Neuronal stem cell (in vitro differentiated cells): ENCODE results near the gene USHBP1.

Experiments
- DNase-seq: peaks from one replicate; pipeline ENCODE4 v3.0.0-alpha.2; 2013; ENCODE audit warnings: low spot score
- H2AFZ ChIP-seq: one replicate; pipeline ENCODE4 v1.6.1; 2013; ENCODE audit warnings: mild to moderate bottlenecking, low read length, inconsistent platforms
- H2AK5ac ChIP-seq: 2 replicates; pipeline ENCODE4 v1.6.1; 2013; ENCODE audit warnings: low read depth, mild to moderate bottlenecking, inconsistent platforms, low read length, moderate library complexity, mixed read lengths
- H2BK120ac ChIP-seq: 2 replicates; pipeline ENCODE4 v1.6.1; 2013; ENCODE audit warnings: low read depth, mild to moderate bottlenecking, inconsistent platforms, low read length, moderate library complexity, mixed read lengths
- H2BK12ac ChIP-seq: one replicate; pipeline ENCODE4 v1.6.1; 2013; ENCODE audit warnings: low read length, inconsistent platforms
- H2BK15ac ChIP-seq: 2 replicates; pipeline ENCODE4 v1.6.1; 2013; ENCODE audit warnings: mild to moderate bottlenecking, low read length, inconsistent platforms, mixed read lengths
- H2BK5ac ChIP-seq: one replicate; pipeline ENCODE4 v1.6.1; 2013; ENCODE audit warnings: inconsistent platforms, mild to moderate bottlenecking, low read length, moderate library complexity
- H3K14ac ChIP-seq: one replicate; pipeline ENCODE4 v1.6.1; 2013; ENCODE audit warnings: low read length, inconsistent platforms
- H3K18ac ChIP-seq: 2 replicates; pipeline ENCODE4 v1.6.1; 2013; ENCODE audit warnings: low read length, inconsistent platforms
- H3K23ac ChIP-seq: 2 replicates; pipeline ENCODE4 v1.6.1; 2013; ENCODE audit warnings: low read depth, mild to moderate bottlenecking, mixed read lengths, low read length, inconsistent platforms; ENCODE audit not compliant: poor library complexity
- H3K27ac ChIP-seq: replicated peaks from 3 replicates; pipeline ENCODE4 v1.5.1; 2013; ENCODE audit warnings: low read length, inconsistent platforms
- H3K27me3 ChIP-seq, 3 experiments: 2 replicates each; pipeline ENCODE4 v1.6.1; 2013; ENCODE audit warnings: low read length in 3 of 3, mild to moderate bottlenecking in 2 of 3, inconsistent platforms in 1 of 3, low read depth in 1 of 3, mixed read lengths in 1 of 3, moderate library complexity in 1 of 3; ENCODE audit not compliant: control insufficient read depth in 3 of 3, insufficient read depth in 3 of 3
- H3K36me3 ChIP-seq, 2 donors: replicated peaks in 1 of 2; 2 replicates each; pipeline ENCODE4 v1.6.1; 2013; ENCODE audit warnings: low read length in 2 of 2; ENCODE audit not compliant: control insufficient read depth in 2 of 2, insufficient read depth in 2 of 2
- H3K4ac ChIP-seq: 2 replicates; pipeline ENCODE4 v1.6.1; 2013; ENCODE audit warnings: inconsistent platforms, mild to moderate bottlenecking, low read length, moderate library complexity
- H3K4me1 ChIP-seq, 2 donors: 1 replicate in 1 of 2; 2 replicates in 1 of 2; pipeline ENCODE4 v1.6.1; 2013; ENCODE audit warnings: low read length in 2 of 2, low read depth in 1 of 2; ENCODE audit not compliant: control insufficient read depth in 2 of 2, insufficient read depth in 1 of 2
- H3K4me2 ChIP-seq: one replicate; pipeline ENCODE4 v1.6.1; 2013; ENCODE audit warnings: mild to moderate bottlenecking, low read length, inconsistent platforms; ENCODE audit not compliant: insufficient read depth, poor library complexity, severe bottlenecking
- H3K4me3 ChIP-seq, 2 donors: 2 replicates each; pipeline ENCODE4 v1.5.1; 2013; ENCODE audit warnings: low read length in 2 of 2, mild to moderate bottlenecking in 2 of 2, inconsistent platforms in 1 of 2, moderate library complexity in 1 of 2
- H3K79me1 ChIP-seq: one replicate; pipeline ENCODE4 v1.6.1; 2013; ENCODE audit warnings: low read depth, mild to moderate bottlenecking, inconsistent platforms, low read length, moderate library complexity
- H3K9ac ChIP-seq: one replicate; pipeline ENCODE4 v1.6.1; 2013; ENCODE audit warnings: mild to moderate bottlenecking, low read depth, low read length, inconsistent platforms; ENCODE audit not compliant: poor library complexity
- H3K9me3 ChIP-seq, 2 donors: replicated peaks in 1 of 2; 2 replicates each; pipeline versions ENCODE3 to v1.6.1; 2013; ENCODE audit warnings: low read length in 2 of 2, mild to moderate bottlenecking in 2 of 2, inconsistent platforms in 1 of 2, low read depth in 1 of 2, mixed read lengths in 1 of 2, moderate library complexity in 1 of 2; ENCODE audit not compliant: control insufficient read depth in 2 of 2, insufficient read depth in 1 of 2
- H4K8ac ChIP-seq: one replicate; pipeline ENCODE4 v1.6.1; 2013; ENCODE audit warnings: low read depth, mild to moderate bottlenecking, inconsistent platforms, low read length, moderate library complexity
- H4K91ac ChIP-seq: one replicate; pipeline ENCODE4 v1.6.1; 2013; ENCODE audit warnings: low read length, low read depth, mild to moderate bottlenecking, inconsistent platforms; ENCODE audit not compliant: poor library complexity
- WGBS, 2 donors: extraction: QIAGEN DNeasy Blood & Tissue Kit; methylation state at CpG; one replicate each; pipeline ENCODE4 v1.1.7; 2013; ENCODE audit warnings: missing lambda C conversion rate in 2 of 2, mixed read lengths in 1 of 2; ENCODE audit not compliant: insufficient read length in 2 of 2, insufficient replicate concordance in 1 of 2; ENCODE audit errors: extremely low coverage in 2 of 2; 5-methylcytosine and 5-hydroxymethylcytosine counted together

The USHBP1 gene

GRCh38 chr19:17202713-17203112, 61.8 kb downstream of the USHBP1 start:
- H3K4ac ChIP-seq = no peak overlapping the region
- H2BK5ac ChIP-seq = no peak overlapping the region
- H3K27ac ChIP-seq = no peak overlapping the region
- no peaks in the 10 kb centered on the region for H3K27me3 ChIP-seq
- no peak overlapping the region for H4K91ac ChIP-seq
- no peak overlapping the region for H2AK5ac ChIP-seq
- H3K9me3 ChIP-seq = peaks cover 4 to 6% of the 10 kb centered on the region in 2 donors
- no peak for DNase-seq
- no peak overlapping the region for H2AFZ ChIP-seq
- H2BK12ac ChIP-seq = no peak overlapping the region
- no peak overlapping the region for H2BK15ac ChIP-seq
- H3K23ac ChIP-seq = no peak overlapping the region
- H2BK120ac ChIP-seq = no peak overlapping the region
- no peak overlapping the region for H3K9ac ChIP-seq
- no CpG with 5 or more reads among the region's 17 CpGs for WGBS, 2 donors
- no peak overlapping the region for H3K14ac ChIP-seq
- no peak overlapping the region for H3K4me2 ChIP-seq
- peak overlapping the region in 1 of 2 donors; percentile 66 for H3K4me3 ChIP-seq
- H3K18ac ChIP-seq = no peak overlapping the region
- peaks cover 6% of the 10 kb centered on the region for H3K79me1 ChIP-seq
- peaks cover 32 to 94% of the 10 kb centered on the region in 2 donors for H3K36me3 ChIP-seq
- H4K8ac ChIP-seq = peak overlapping the region; percentile 65
- H3K4me1 ChIP-seq = no peaks in the 10 kb centered on the region

GRCh38 chr19:17202249-17202648, 62.3 kb downstream of the USHBP1 start:
- H2BK15ac ChIP-seq = no peak overlapping the region
- no peak overlapping the region for H2BK5ac ChIP-seq
- no peak overlapping the region for H3K27ac ChIP-seq
- peaks cover 37 to 94% of the 10 kb centered on the region in 2 donors for H3K36me3 ChIP-seq
- H3K9me3 ChIP-seq = peaks cover 4 to 6% of the 10 kb centered on the region in 2 donors
- H3K14ac ChIP-seq = no peak overlapping the region
- no peak overlapping the region for H2BK120ac ChIP-seq
- peaks cover 6% of the 10 kb centered on the region for H3K79me1 ChIP-seq
- no peak overlapping the region for H4K91ac ChIP-seq
- H3K4me3 ChIP-seq = peak overlapping the region in 1 of 2 donors; percentile 20
- H3K4me1 ChIP-seq = no peaks in the 10 kb centered on the region
- no CpG with 5 or more reads among the region's 9 CpGs for WGBS, 2 donors
- H3K9ac ChIP-seq = peak overlapping the region; percentile 70
- no peak overlapping the region for H2AFZ ChIP-seq
- H3K4me2 ChIP-seq = no peak overlapping the region
- no peak overlapping the region for H3K4ac ChIP-seq
- no peak for DNase-seq
- no peak overlapping the region for H3K18ac ChIP-seq
- no peak overlapping the region for H2AK5ac ChIP-seq
- H3K27me3 ChIP-seq = no peaks in the 10 kb centered on the region
- no peak overlapping the region for H4K8ac ChIP-seq
- no peak overlapping the region for H3K23ac ChIP-seq
- H2BK12ac ChIP-seq = no peak overlapping the region

GRCh38 chr19:17200408-17201079, 64.0 kb downstream of the USHBP1 start:
- no peak overlapping the region for H2BK15ac ChIP-seq
- no peak overlapping the region for H4K91ac ChIP-seq
- no peak overlapping the region for H3K27ac ChIP-seq
- H3K4me1 ChIP-seq = no peaks in the 10 kb centered on the region
- WGBS, 2 donors = no CpG with 5 or more reads among the region's 16 CpGs
- peaks cover 31 to 90% of the 10 kb centered on the region in 2 donors for H3K36me3 ChIP-seq
- H3K9me3 ChIP-seq = peaks cover 0 to 4% of the 10 kb centered on the region in 2 donors
- no peak overlapping the region for H3K4me3 ChIP-seq
- no peak overlapping the region for H2BK120ac ChIP-seq
- H2BK5ac ChIP-seq = no peak overlapping the region
- peaks cover 6% of the 10 kb centered on the region for H3K79me1 ChIP-seq
- H2AK5ac ChIP-seq = no peak overlapping the region
- H3K27me3 ChIP-seq = no peaks in the 10 kb centered on the region
- H3K23ac ChIP-seq = no peak overlapping the region
- no peak overlapping the region for H3K18ac ChIP-seq
- no peak overlapping the region for H3K9ac ChIP-seq
- H2BK12ac ChIP-seq = no peak overlapping the region
- no peak overlapping the region for H4K8ac ChIP-seq
- no peak overlapping the region for H2AFZ ChIP-seq
- no peak overlapping the region for H3K4me2 ChIP-seq
- DNase-seq = no peak
- no peak overlapping the region for H3K14ac ChIP-seq
- no peak overlapping the region for H3K4ac ChIP-seq
